Measurements from ENCODE around the gene ACADVL.
A peak's percentile ranks its signal among the peaks of the same experiment; 100 is the strongest.
"Not testable (repeated sequence)": the region's sequence is repeated elsewhere in the genome, so short reads cannot be mapped to it uniquely, and the experiment has no call there.

The ACADVL gene

GRCh38 chr17:7235693-7236665 lies 16.2 kb downstream of the ACADVL start:
- DNase-seq = no peak

DNA sequence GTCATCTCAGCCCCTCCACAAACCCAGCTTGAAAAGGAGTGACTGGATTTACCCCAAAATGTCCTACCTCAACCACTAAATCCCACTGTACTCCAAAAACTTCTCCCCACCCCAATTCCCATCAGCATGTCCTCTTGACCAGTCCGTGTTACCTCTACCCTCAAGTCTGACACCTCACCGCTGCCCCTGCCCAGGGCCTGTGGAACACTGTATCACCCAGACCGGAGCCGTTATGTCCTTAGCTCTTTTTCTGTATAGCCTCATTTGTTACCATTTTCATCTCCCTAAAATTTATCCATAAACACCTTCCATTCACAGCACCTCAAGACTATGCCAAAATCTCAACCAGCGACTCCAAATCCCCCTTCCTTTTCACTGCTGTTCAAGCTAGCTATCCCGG lies 17.1 kb downstream of the ACADVL start:
- DNase-seq = no peak

DNA sequence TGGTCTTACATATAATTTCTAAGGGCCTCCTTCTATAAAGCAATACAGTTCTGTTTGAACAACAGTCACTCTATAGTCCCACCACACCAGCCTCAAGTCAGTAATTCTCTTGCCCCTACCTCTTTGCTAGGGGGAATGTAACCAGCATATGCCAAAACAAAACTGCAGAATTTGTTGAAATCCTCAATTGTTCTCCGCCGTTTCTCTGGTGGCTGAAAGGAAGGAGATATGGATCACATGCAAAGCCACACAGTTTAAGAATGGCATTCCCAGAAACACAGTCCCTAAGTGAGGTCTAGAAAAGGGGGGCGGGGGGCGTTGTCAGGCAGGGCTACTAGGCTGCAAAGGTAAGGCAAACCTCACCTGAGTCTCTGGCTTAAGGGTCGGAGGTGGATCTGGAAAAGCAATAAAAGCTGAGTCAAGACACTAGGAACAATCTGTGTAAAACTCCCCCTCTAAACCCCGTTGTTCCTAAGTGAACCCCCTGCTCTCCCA lies 17.6 kb downstream of the ACADVL start:
- no peak for DNase-seq

- no peak for DNase-seq
Observed at GRCh38 chr17:7237761-7238419, 18.2 kb downstream of the ACADVL start.

GRCh38 chr17:7238420-7239090 lies 18.8 kb downstream of the ACADVL start:
- no peak for DNase-seq

DNA sequence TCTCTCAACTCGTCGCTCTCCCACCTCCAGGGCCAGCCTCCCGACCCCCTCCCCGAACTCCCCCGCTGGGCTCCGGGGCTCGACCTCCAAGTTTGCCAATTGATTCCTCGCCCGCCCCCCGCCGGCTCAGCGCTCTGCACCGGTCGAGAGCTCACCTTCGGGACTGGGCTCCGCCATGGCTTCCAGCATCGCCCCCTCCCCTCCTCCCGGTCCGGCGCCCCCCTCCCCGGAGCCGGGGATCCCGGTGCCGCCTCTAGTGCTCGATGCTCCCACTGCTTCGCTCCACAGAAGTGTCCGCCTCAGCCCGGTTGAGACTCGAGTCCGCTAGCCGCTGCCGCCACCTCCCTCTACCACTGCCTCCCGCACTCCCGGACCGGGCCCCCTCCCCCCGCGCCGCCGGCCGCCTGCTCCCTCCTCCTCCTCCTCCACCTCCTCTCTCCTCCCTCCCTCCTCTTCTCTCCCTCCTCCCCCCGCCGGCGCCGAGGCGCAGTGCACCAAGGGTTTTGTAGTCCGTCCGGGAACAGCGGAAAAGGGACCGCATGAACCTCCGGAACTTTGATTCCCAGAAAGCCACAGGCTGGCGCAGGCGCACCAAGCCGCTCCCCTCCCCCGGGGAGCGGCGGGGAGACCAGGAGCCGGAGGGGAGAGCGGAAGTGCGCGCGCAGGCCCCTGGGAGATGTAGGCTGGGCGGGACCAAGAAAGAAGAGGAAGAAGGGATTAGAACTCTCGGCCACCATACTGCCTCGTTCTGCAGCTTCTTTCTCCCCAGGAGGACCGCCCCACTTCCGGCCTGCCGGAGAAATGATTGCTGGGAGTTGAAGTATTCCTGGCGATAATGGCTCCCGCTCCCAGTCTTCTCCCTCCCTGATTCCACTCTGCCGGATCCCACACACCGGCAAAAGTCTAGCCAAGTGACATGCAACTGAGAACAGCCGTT lies 19.6 kb downstream of the ACADVL start, which contains the start of gene PHF23:
PHF23 (minus strand) TSS at position 367 of the 937 bp plus-strand sequence; CDS start at position 189, 178 bp downstream.
- peak; percentile 99 for DNase-seq

GRCh38 chr17:7240375-7240774 lies 20.6 kb downstream of the ACADVL start:
- no peak for DNase-seq

- no peak for DNase-seq
Observed at GRCh38 chr17:7241090-7241733, 21.5 kb downstream of the ACADVL start.

- peak; percentile 87 for DNase-seq
Observed at GRCh38 chr17:7241783-7242716, 22.3 kb downstream of the ACADVL start, which contains the start of gene GABARAP. TSS of gene GABARAP (minus strand) at chr17:7242449. CDS start at chr17:7242330, 119 bp downstream.

- DNase-seq = peak; percentile 95
Observed at GRCh38 chr17:7242717-7243452, 23.1 kb downstream of the ACADVL start.

- DNase-seq = no peak
Observed at GRCh38 chr17:7243453-7243729, 23.7 kb downstream of the ACADVL start.

DNA sequence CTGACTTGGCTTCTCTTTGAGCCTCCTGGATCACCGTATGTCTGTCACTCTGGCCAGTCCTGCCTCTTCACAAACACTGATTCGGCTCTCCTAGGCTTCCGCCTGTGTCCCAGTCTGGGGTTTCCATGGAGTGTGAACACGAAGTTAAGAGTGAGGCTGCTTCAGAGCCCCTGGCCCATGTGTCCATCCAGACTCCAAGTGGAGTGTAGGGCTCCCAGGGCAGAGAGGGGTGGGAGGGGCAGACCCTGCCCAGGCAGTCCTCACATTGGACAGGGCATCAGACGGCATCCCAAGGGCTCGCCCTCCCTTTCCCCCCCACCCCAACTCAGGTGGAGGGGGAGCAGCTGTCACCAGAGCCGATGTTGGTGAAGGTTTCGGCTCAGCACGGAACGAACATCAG lies 24.1 kb downstream of the ACADVL start:
- DNase-seq = not testable (repeated sequence)

GRCh38 chr17:7246779-7247178 lies 27.0 kb downstream of the ACADVL start:
- DNase-seq = no peak

DNA sequence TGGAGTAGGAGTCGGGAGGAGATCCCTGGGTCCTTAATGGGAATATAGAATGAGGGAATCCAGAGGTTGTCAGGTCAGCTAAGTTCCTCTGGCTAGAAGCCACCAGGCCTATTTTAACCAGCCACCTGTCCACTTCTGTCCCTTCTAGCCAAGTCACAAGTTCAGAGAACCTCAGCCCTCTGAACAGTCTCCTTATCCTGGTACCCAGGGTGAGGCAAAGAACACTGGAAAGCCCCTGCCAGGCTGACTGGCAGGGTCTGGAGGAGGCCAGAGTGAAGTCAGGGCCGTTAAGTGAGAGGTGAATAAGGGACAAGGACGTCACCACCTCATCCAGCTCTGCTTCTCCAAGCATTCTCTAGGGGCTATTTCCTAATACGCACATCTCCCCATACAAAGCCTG lies 29.1 kb downstream of the ACADVL start:
- DNase-seq = no peak

GRCh38 chr17:7249214-7249613 lies 29.5 kb downstream of the ACADVL start:
- no peak for DNase-seq

- DNase-seq = no peak
Observed at GRCh38 chr17:7249830-7250229, 30.1 kb downstream of the ACADVL start.

GRCh38 chr17:7250695-7251627 lies 31.2 kb downstream of the ACADVL start:
- DNase-seq = no peak

DNA sequence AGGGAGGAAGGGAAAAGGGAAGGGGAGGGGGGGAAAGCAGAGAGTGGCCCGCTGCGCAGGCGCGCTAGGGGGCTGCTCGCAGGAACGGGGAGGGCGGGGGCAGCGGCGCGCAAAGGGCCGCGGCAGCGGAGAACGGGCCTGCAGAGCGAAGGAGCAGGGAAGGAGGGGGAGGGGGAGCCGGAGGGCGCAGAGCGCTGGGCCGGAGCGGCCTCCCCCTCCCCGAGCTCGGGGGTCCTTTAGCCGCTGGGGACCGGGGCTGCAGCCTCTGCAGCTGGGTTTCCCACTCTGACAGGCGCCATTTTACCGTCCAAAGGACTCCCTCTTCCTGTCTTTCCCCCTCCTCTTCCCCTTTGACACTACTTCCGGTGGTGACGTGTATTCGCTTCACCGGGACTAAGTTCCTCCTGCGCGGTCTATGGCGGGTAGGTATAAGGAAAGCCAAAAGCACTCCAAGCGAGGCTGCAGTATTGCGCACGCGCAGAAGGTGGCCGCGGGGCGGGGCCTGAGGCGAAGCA lies 32.0 kb downstream of the ACADVL start, which contains the start of gene CTDNEP1:
CTDNEP1 (minus strand) TSS at position 74 of the 515 bp plus-strand sequence. CDS start 438 bp downstream, outside the sequence.
- DNase-seq = peak; percentile 98

Data from DMS79 treated with DMSO at 0.1 percent for 48 hours (cell line).